HEK293 (cell line): Measurements from ENCODE around the gene LRP8.
"Not testable (repeated sequence)": the region's sequence is repeated elsewhere in the genome, so short reads cannot be mapped to it uniquely, and the experiment has no call there.

Experiments
- KLF9 ChIP-seq: fragments of 450-650 bp; formaldehyde crosslinking; IDR thresholded peaks from 2 replicates; pipeline ENCODE4 v1.5.1; 2016; ENCODE audit warnings: missing biosample characterization, missing genetic modification characterization, low read depth
- PBX3 ChIP-seq: sonication (generic); formaldehyde crosslinking; IDR thresholded peaks from 2 replicates; pipeline ENCODE4 v1.8.1; 2022; ENCODE audit warnings: mild to moderate bottlenecking, moderate library complexity, missing genetic modification reagents
- REPIN1 ChIP-seq: fragments of 450-650 bp; formaldehyde crosslinking; IDR thresholded peaks from 2 replicates; pipeline ENCODE4 v1.5.1; 2017; ENCODE audit warnings: missing biosample characterization, missing genetic modification characterization, low read depth
- YY1 ChIP-seq: fragments of 450-650 bp; formaldehyde crosslinking; IDR thresholded peaks from 2 replicates; pipeline ENCODE4 v1.5.1; 2018; ENCODE audit warnings: missing biosample characterization, missing genetic modification characterization
- ZBTB21 ChIP-seq: fragments of 450-650 bp; formaldehyde crosslinking; IDR thresholded peaks from 2 replicates; pipeline ENCODE4 v1.5.1; 2017; ENCODE audit warnings: missing biosample characterization, missing genetic modification characterization
- ZBTB7A ChIP-seq: fragments of 450-650 bp; formaldehyde crosslinking; IDR thresholded peaks from 2 replicates; pipeline ENCODE4 v1.5.1; 2016; ENCODE audit warnings: low read depth, missing biosample characterization, missing genetic modification characterization
- ZBTB8A ChIP-seq: fragments of 450-650 bp; formaldehyde crosslinking; IDR thresholded peaks from 2 replicates; pipeline ENCODE4 v1.5.1; 2016; ENCODE audit warnings: missing biosample characterization, missing genetic modification characterization
- ZNF280D ChIP-seq: fragments of 450-650 bp; formaldehyde crosslinking; IDR thresholded peaks from 2 replicates; pipeline ENCODE4 v1.5.1; 2016; ENCODE audit warnings: missing biosample characterization, missing genetic modification characterization
- ZNF561 ChIP-seq: fragments of 450-650 bp; IDR thresholded peaks from 2 replicates; pipeline ENCODE4 v1.5.1; 2018; ENCODE audit warnings: missing biosample characterization, missing genetic modification characterization, borderline replicate concordance
- ZNF792 ChIP-seq: fragments of 450-650 bp; formaldehyde crosslinking; IDR thresholded peaks from 2 replicates; pipeline ENCODE4 v1.5.1; 2016; ENCODE audit warnings: missing biosample characterization, missing genetic modification characterization
- ZNF837 ChIP-seq: fragments of 450-650 bp; formaldehyde crosslinking; IDR thresholded peaks from 2 replicates; pipeline ENCODE4 v1.5.1; 2016; ENCODE audit warnings: missing biosample characterization, missing genetic modification characterization
- TF ChIP-seq, protein P1 (sequence below): fragments of 450-650 bp; formaldehyde crosslinking; IDR thresholded peaks from 2 replicates; pipeline ENCODE4 v1.5.1; 2016; ENCODE audit warnings: missing biosample characterization, missing genetic modification characterization
- TF ChIP-seq, protein P2 (sequence below): fragments of 450-650 bp; formaldehyde crosslinking; IDR thresholded peaks from 2 replicates; pipeline ENCODE4 v1.5.1; 2016; ENCODE audit warnings: missing biosample characterization, missing genetic modification characterization
- TF ChIP-seq, protein P3 (sequence below): fragments of 450-650 bp; formaldehyde crosslinking; IDR thresholded peaks from 2 replicates; pipeline ENCODE4 v1.5.1; 2016; ENCODE audit warnings: missing biosample characterization, missing genetic modification characterization, borderline replicate concordance

GRCh38 chr1:53283156-53283555 lies 44.7 kb downstream of the LRP8 start:
- TF ChIP-seq, protein P1, sequence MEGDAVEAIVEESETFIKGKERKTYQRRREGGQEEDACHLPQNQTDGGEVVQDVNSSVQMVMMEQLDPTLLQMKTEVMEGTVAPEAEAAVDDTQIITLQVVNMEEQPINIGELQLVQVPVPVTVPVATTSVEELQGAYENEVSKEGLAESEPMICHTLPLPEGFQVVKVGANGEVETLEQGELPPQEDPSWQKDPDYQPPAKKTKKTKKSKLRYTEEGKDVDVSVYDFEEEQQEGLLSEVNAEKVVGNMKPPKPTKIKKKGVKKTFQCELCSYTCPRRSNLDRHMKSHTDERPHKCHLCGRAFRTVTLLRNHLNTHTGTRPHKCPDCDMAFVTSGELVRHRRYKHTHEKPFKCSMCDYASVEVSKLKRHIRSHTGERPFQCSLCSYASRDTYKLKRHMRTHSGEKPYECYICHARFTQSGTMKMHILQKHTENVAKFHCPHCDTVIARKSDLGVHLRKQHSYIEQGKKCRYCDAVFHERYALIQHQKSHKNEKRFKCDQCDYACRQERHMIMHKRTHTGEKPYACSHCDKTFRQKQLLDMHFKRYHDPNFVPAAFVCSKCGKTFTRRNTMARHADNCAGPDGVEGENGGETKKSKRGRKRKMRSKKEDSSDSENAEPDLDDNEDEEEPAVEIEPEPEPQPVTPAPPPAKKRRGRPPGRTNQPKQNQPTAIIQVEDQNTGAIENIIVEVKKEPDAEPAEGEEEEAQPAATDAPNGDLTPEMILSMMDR (tag by site-specific recombination): not testable (repeated sequence)
- TF ChIP-seq, protein P2, sequence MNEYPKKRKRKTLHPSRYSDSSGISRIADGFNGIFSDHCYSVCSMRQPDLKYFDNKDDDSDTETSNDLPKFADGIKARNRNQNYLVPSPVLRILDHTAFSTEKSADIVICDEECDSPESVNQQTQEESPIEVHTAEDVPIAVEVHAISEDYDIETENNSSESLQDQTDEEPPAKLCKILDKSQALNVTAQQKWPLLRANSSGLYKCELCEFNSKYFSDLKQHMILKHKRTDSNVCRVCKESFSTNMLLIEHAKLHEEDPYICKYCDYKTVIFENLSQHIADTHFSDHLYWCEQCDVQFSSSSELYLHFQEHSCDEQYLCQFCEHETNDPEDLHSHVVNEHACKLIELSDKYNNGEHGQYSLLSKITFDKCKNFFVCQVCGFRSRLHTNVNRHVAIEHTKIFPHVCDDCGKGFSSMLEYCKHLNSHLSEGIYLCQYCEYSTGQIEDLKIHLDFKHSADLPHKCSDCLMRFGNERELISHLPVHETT (tag by site-specific recombination): not testable (repeated sequence)
- not testable (repeated sequence) for TF ChIP-seq PBX3; ZNF792 (tag by site-specific recombination); YY1 (tag by site-specific recombination); ZNF280D; ZBTB21 (tag by site-specific recombination); REPIN1 (tag by site-specific recombination); ZBTB8A (tag by site-specific recombination); ZNF561 (tag by site-specific recombination); ZBTB7A (tag by site-specific recombination); KLF9 (tag by site-specific recombination); ZNF837 (tag by site-specific recombination)
- TF ChIP-seq, protein P3, sequence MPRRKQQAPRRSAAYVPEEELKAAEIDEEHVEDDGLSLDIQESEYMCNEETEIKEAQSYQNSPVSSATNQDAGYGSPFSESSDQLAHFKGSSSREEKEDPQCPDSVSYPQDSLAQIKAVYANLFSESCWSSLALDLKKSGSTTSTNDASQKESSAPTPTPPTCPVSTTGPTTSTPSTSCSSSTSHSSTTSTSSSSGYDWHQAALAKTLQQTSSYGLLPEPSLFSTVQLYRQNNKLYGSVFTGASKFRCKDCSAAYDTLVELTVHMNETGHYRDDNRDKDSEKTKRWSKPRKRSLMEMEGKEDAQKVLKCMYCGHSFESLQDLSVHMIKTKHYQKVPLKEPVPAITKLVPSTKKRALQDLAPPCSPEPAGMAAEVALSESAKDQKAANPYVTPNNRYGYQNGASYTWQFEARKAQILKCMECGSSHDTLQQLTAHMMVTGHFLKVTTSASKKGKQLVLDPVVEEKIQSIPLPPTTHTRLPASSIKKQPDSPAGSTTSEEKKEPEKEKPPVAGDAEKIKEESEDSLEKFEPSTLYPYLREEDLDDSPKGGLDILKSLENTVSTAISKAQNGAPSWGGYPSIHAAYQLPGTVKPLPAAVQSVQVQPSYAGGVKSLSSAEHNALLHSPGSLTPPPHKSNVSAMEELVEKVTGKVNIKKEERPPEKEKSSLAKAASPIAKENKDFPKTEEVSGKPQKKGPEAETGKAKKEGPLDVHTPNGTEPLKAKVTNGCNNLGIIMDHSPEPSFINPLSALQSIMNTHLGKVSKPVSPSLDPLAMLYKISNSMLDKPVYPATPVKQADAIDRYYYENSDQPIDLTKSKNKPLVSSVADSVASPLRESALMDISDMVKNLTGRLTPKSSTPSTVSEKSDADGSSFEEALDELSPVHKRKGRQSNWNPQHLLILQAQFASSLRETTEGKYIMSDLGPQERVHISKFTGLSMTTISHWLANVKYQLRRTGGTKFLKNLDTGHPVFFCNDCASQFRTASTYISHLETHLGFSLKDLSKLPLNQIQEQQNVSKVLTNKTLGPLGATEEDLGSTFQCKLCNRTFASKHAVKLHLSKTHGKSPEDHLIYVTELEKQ (tag by site-specific recombination): not testable (repeated sequence)
